Renal pelvis (tissue), 4 donors: Measurements from ENCODE around the gene PAPLN. TPM values are rescaled to one million over a fixed set of nuclear protein-coding genes. Genes with fewer than 3 reads are reported as not detected.
"Not testable (repeated sequence)": the region's sequence is repeated elsewhere in the genome, so short reads cannot be mapped to it uniquely, and the experiment has no call there.

Experiments used
- DNase-seq: peaks from one replicate; pipeline ENCODE4 v3.0.0-alpha.2; 2013
- polyA plus RNA-seq, 3 donors: library from polyadenylated mRNA; unstranded; fragments of 120-200 nt; gene quantifications; one replicate each; pipeline ENCODE4 v1.2.1, GENCODE V29; 2013; ENCODE audit not compliant: insufficient read length in 3 of 3

Gene PAPLN
- polyA plus RNA-seq, 3 donors = 19.6 to 40.8 (median 35.3) TPM

GRCh38 chr14:73285979-73286378 lies 48.7 kb downstream of the PAPLN start:
- no peak for DNase-seq

DNA sequence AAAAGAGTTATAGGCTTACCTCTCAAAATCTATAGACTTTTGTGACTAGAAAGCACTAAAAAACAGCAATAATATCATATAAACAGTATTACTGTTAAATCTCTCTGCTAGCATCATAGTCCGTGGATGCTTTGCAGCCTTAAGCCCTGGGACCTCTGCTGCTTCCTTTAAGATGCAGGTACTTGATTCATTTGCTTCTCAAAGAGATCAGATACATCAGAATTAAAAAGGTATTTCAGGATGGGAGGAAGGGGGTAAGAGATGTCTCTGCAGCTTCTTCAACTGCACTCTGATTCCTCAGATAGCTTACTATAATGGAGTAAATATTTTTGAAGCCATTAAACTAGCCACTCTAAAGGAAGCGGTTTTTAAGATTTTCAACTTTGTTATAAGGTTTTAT lies 49.3 kb downstream of the PAPLN start:
- no peak for DNase-seq

- no peak for DNase-seq
Observed at GRCh38 chr14:73287071-73287470, 49.8 kb downstream of the PAPLN start.

DNA sequence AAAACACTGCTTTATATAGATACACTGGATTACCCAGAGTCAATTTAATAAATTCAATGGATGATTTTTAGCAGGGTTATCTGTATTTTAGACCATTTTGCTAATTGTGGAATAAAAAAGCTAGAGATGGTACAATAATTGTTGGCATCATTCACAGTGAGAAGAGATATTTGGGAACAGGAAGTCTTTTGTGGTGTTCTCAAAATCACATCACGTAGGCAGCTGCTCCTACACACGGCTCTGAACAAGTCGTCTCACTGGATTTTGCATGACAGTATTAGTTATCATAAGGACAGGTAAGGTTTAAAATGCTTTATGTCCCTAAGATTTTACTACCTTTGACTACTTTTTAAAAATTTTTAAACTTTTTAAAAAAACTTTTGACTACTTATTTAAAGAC lies 52.0 kb downstream of the PAPLN start:
- DNase-seq = no peak

GRCh38 chr14:73289729-73290128 lies 52.4 kb downstream of the PAPLN start:
- DNase-seq = no peak

DNA sequence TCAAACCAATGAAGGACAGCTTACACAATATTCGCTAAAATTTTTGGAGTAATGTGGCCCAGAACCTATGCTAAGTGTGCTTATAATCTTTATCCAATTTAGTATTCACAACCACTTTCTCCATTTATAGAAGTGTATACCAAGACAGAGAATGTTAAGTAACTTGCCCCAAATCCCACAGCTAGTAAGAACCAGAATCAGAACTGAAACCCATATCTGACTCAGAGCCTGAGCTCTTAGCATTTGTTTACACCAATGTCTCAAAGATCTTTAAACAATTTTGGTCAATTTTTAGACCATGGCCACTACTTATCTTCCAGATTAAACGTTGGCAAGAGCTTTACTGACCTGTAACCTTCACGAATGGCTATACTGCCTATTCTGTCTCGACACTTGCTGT lies 53.0 kb downstream of the PAPLN start:
- no peak for DNase-seq

GRCh38 chr14:73293782-73294781 lies 56.8 kb downstream of the PAPLN start:
- DNase-seq = no peak

GRCh38 chr14:73295198-73295796 lies 58.0 kb downstream of the PAPLN start:
- DNase-seq = no peak

DNA sequence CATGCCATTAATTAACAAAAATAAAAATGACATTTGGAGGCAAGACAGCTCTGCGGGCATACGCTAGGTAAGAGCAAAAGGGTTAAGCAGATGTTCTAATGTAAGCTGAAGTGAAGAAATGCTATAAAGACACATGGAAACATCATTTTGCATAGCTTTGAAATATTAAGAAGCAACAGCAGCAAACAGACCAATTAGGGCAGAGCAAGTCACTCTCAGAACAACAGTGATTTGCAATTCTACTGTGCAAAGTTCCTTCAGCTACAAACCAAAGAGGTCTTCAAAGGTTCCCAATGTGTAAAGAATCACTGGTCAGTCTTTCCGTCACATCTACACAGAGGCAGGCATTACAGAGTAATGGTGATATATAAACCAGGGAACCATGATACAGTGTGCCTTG lies 68.2 kb downstream of the PAPLN start:
- no peak for DNase-seq

DNA sequence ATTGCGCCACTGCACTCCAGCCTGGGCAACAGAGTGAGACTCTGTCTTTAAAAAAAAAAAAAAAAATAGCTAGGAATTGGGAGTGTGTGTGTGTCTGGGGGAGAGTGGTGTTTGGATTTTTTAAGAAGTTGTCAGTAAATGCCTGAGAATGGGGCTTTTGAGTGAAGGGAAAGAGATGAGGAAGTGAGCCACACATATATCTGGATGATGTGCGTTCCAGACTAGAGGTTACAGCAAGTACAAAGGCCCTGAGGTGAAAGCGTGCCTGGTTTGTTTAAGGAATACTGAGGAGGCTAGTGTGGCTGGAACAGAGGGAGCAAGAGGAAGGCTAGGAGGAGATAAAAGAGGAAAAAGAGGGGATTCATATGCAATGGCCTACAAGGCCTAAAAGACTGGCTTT lies 70.0 kb downstream of the PAPLN start:
- no peak for DNase-seq

DNA sequence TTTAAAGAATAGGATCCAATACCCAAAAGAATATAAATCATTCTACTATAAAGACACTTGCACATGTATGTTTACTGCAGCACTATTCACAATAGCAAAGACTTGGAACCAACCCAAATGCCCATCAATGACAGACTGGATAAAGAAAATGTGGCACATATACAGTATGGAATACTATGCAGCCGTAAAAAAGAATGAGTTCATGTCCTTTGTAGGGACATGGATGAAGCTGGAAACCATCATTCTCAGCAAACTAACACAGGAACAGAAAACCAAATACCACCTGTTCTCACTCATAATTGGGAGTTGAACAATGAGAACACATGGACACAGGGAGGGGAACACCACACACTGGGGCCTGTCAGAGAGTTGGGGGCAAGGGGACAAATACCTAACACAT lies 71.9 kb downstream of the PAPLN start:
- not testable (repeated sequence) for DNase-seq

- no peak for DNase-seq
Observed at GRCh38 chr14:73311708-73312030, 74.4 kb downstream of the PAPLN start.

DNA sequence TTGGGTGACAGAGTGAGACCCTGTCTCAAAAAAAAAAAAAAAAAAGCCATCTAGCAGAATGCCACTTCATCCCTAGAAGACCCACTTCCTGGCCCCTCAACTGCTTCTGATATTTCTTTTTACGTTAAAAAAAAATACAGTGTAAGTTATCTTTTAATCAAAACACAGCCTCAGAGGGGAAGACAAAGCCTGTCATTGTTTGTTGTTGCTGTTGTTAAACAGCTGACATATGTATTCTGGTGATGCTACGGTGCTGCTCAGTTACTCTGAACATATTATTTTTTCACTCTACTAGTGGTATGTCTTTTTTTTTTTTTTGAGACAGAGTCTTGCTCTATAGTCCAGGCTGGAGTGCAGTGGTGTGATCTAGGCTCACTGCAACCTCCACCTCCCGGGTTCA lies 75.4 kb downstream of the PAPLN start:
- DNase-seq = no peak

GRCh38 chr14:73313151-73313550 lies 75.8 kb downstream of the PAPLN start:
- no peak for DNase-seq

DNA sequence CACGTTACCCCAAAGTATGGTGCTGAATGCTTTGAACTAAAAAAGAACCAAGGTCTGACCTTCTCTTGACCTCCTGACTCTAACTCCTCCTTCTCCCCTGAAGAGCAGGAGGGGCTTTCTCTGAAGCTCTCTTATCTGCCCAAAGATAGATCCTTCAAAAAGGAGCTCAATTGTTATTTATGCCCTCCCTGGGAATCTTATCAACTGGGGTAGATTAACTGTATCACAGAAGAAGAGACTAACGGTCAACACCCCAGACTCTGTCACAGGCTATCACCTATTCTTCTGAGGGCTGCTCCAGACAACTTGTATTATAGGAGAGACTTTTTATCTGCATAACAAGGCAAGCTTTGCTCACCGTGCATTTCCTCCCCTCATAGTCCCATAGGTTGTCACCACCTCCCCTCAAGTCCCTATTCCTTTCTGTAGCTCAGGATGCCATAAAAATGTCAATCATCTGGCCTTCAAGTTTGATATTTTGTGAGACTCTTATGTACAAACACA lies 86.6 kb downstream of the PAPLN start:
- no peak for DNase-seq

Other genes starting within 250 kb of the PAPLN start
- gene ZFYVE1, start 210.4 kb upstream of the PAPLN start, polyA plus RNA-seq = 10 to 100 TPM; 18.6 to 23.4 (median 21.7) TPM
- 100 to 1,000 TPM; 147 to 188 (median 182) TPM for gene RBM25, start 179.0 kb upstream of the PAPLN start, polyA plus RNA-seq
- gene PSEN1, start 101.0 kb upstream of the PAPLN start, polyA plus RNA-seq = 10 to 100 TPM; 65.7 to 74.4 (median 65.8) TPM
- gene NUMB, start 221.0 kb downstream of the PAPLN start, polyA plus RNA-seq = 100 to 1,000 TPM in 2 of 3 donors, 10 to 100 TPM in 1; 76.6 to 127 (median 104) TPM